OCI-LY3 (cell line): ENCODE results near the gene ZMYND8.

Experiments
- CTCF ChIP-seq: fragments of 200-600, 300-600 bp; sonication (generic); IDR thresholded peaks from 2 replicates; pipeline ENCODE4 v1.5.1; 2014; ENCODE audit warnings: antibody characterized with exemption, low read length, low read depth
- EZH2phosphoT487 ChIP-seq: fragments of 200-600 bp; shearing (Covaris generic); IDR thresholded peaks from 2 replicates; pipeline ENCODE4 v1.6.1; 2018; ENCODE audit warnings: antibody characterized with exemption, mixed run types, low read depth

GRCh38 chr20:47244451-47244850 lies 112.0 kb downstream of the ZMYND8 start:
- TF ChIP-seq CTCF (no peak), EZH2phosphoT487 (no peak)
